Limb (tissue), 2 donors: ENCODE data around the gene SULT1A3.
A peak's percentile ranks its signal among the peaks of the same experiment; 100 is the strongest.
"Not testable (repeated sequence)": the region's sequence is repeated elsewhere in the genome, so short reads cannot be mapped to it uniquely, and the experiment has no call there.

Experiments
- DNase-seq, 2 donors: peaks; one replicate each; pipeline ENCODE4 v3.0.0-alpha.2; 2016; ENCODE audit errors: extremely low spot score in 2 of 2

Gene SULT1A3

GRCh38 chr16:30186782-30187555, 12.1 kb upstream of the SULT1A3 start:
- DNase-seq, result peak in 1 of 2 donors; percentile 55

DNA sequence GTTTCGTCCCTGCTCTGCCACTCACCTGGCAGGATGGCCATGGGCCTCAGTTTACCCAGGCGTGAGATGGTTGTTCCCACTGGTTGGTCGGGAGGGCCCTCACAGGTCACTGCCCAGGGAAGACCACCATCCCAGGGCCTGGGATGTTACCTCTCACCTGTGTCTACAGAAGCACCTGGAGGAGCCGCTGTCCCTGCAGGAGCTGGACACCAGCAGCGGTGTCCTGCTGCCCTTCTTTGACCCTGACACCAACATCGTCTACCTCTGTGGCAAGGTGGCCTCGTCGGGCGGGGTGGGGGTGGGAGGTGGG, 11.5 kb upstream of the SULT1A3 start:
- DNase-seq, result no peak

DNA sequence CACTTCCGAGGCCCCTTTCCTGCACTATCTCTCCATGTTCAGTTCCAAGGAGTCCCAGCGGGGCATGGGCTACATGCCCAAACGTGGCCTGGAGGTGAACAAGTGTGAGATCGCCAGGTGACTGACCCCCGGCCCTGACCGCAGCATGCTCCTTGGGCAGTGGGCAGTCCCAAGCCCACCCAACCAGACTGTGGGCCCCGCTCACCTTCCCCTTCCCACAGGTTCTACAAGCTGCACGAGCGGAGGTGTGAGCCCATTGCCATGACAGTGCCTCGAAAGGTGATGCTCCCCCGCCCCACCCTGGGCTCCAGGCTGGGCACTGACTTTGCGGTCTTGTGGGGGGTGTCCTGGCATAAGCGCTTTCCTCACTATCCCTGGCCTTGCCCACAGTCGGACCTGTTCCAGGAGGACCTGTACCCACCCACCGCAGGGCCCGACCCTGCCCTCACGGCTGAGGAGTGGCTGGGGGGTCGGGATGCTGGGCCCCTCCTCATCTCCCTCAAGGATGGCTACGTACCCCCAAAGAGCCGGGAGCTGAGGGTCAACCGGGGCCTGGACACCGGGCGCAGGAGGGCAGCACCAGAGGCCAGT, 11.0 kb upstream of the SULT1A3 start:
- no peak for DNase-seq

- not testable (repeated sequence) for DNase-seq
Observed at GRCh38 chr16:30191158-30191557, 7.9 kb upstream of the SULT1A3 start.

DNA sequence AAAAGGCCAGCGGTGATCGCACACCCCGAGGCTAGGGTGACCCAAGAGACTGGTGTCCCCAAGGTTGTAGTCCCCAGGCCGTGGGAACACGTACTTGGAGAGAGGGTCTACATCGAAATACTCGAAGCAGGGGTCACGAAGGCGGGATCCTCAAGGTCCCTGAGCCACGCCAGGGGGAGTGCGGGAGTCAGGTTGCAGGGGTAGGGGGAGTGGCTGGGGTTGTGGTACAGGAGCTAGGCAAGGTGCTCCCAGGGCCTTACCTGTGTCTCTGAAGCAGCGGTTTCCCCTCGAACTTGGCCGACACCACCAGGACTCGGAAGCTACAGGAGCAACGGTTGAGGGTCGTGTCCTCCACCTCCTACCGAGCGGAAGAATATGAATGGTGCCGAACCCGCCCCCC, 6.0 kb upstream of the SULT1A3 start:
- not testable (repeated sequence) for DNase-seq

DNA sequence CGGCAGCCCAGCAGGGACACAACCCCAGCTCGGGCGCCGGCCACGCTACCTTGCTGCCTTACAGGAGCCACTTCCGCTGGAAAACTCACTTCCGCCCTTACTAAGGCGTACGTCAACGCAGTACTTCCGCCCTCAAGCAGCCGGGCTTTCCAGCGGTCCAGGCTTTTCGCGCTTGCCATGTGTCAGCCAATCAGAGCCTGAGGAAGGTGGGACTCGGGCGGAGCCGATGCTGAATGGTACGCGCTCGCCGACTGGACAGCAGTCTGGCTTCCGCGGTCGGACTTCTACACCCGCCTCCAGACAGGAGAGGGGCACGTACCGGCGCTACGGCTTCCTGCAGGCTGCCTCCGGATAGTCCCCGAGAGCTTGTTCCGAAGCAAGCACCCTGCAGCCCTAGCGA, 5.4 kb upstream of the SULT1A3 start, which contains the start of the genes BOLA2B and SLX1A:
TSS of gene BOLA2B (minus strand) at position 52 of the 400 bp plus-strand sequence. CDS start 71 bp downstream, outside the sequence.
TSS of gene SLX1A (plus strand) at position 261 of the 400 bp plus-strand sequence. CDS start 210 bp downstream, outside the sequence.
- not testable (repeated sequence) for DNase-seq

GRCh38 chr16:30194172-30194925, 4.7 kb upstream of the SULT1A3 start:
- DNase-seq, result not testable (repeated sequence)

DNA sequence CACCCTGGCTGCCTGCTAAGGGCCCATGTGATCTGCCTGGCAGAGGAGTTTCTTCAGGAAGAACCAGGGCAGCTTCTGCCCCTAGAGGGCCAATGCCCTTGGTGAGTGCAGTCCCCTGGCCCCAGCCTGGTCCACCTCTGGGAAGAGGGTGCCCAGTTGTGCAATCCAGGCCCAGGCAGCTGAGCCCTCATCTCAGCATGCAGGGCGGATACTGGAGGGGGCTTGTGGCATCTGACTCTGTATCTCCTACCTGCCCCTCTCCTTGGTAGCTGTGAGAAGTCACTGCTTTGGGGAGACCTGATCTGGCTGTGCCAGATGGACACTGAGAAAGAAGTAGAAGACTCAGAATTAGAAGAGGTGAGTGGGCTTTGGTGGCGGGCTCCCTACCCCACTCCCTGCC, 2.1 kb upstream of the SULT1A3 start:
- DNase-seq, result not testable (repeated sequence)

DNA sequence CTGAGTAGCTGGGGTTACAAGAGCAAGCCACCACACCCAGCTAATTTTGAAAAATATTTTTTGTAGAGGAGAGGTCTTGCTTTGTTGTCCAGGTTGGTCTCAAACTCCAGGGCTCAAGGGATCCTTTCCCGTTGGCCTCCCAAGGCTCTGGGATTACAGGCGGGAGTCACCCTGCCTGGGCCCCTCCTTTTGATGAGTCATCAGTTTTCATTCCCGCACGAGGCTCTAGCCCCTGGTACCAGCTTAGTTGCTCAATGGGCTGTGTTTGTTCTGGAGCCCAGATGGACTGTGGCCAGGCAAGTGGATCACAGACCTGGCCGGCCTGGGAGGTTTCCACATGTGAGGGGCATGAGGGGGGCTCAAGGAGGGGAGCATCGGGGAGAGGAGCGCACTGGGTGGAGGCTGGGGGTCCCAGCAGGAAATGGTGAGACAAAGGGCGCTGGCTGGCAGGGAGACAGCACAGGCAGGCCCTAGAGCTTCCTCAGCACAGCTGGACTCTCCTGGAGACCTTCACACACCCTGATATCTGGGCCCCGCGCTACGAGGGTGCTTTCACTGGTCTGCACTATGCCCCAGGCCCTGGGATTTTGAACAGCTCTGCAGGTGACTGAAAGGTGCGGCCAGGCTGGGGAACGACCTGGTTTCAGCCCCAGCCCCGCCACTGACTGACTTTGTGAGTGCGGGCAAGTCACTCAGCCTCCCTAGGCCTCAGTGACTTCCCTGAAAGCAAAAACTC, 721 bp downstream of the SULT1A3 start:
- not testable (repeated sequence) for DNase-seq

GRCh38 chr16:30205541-30206236, 6.6 kb downstream of the SULT1A3 start:
- DNase-seq, result not testable (repeated sequence)

DNA sequence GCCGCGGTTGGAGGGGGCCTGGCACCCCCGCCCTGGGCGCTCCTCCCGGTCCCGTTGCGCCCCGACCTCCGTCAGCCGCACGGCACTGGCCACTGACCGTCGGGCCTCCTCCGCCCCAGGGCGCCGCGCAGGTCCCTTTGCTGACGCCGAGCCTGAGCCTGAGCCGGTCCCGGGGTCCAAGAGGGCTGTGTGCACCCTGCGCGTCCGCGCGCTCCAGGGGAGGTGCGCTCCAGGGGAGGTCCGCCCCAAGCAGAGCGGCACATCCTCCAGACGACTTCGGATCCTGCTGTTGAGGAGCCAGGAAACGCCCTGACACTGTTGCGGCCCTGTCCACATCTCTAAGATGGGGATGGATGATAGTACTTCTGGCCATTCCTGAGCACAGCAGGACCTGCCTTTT, 7.2 kb downstream of the SULT1A3 start:
- not testable (repeated sequence) for DNase-seq

- DNase-seq, result not testable (repeated sequence)
Observed at GRCh38 chr16:30207063-30207704, 8.1 kb downstream of the SULT1A3 start.

GRCh38 chr16:30209032-30209431, 10.0 kb downstream of the SULT1A3 start:
- DNase-seq, result not testable (repeated sequence)

- not testable (repeated sequence) for DNase-seq
Observed at GRCh38 chr16:30211414-30211813, 12.4 kb downstream of the SULT1A3 start.

GRCh38 chr16:30217082-30217481, 18.0 kb downstream of the SULT1A3 start:
- DNase-seq, result not testable (repeated sequence)

DNA sequence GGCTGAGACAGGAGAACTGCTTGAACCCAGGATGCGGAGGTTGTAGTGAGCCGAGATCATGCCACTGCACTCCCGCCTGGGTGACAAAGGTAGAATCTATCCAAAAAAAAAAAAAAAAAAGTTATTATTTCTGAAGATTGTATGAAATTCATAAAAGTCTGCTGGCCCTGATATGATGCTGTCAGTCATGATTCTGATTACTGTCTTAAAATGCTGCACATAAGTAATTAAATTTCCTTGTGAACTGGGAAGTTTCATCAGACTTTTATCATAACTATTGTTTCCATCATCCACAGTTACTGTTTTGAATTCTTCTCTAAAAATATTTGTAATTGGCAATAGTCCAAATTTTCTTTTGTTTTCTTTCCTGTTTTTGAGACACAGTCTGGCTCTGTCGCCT, 49.3 kb downstream of the SULT1A3 start, which contains the start of gene NPIPB13:
TSS of gene NPIPB13 (minus strand) at position 101 of the 400 bp plus-strand sequence. CDS start 2,906 bp downstream, outside the sequence.
- not testable (repeated sequence) for DNase-seq
